H54 (cell line): ENCODE measurements around the gene SSH2.
"Not testable (repeated sequence)": the region's sequence is repeated elsewhere in the genome, so short reads cannot be mapped to it uniquely, and the experiment has no call there.

ENCODE experiments used
- DNase-seq: peaks from one replicate; pipeline ENCODE4 v3.0.0; 2011; ENCODE audit warnings: low spot score, mixed read lengths; ENCODE audit not compliant: insufficient read length
- FAIRE-seq: peaks from 3 replicates; lab custom pipeline; 2011; peaks lifted over from hg19 to GRCh38; lab: Jason Lieb, UNC
- POLR2A ChIP-seq: IDR thresholded peaks from 2 replicates; pipeline ENCODE4 v1.6.1; 2011; ENCODE audit warnings: low read depth, mild to moderate bottlenecking, low read length

Gene SSH2

GRCh38 chr17:29874931-29875596 is 55.0 kb downstream of the SSH2 start:
- FAIRE-seq = no peak
- DNase-seq = no peak
- no peak for TF ChIP-seq POLR2A

GRCh38 chr17:29874358-29874757 is 55.7 kb downstream of the SSH2 start:
- not testable (repeated sequence) for DNase-seq, FAIRE-seq

GRCh38 chr17:29873476-29873875 is 56.6 kb downstream of the SSH2 start:
- DNase-seq (no peak), FAIRE-seq (no peak)
- TF ChIP-seq POLR2A = no peak

GRCh38 chr17:29870836-29871465 is 59.1 kb downstream of the SSH2 start:
- DNase-seq = no peak
- TF ChIP-seq POLR2A = no peak

GRCh38 chr17:29867643-29868181 is 62.3 kb downstream of the SSH2 start:
- FAIRE-seq = no peak
- no peak for TF ChIP-seq POLR2A
- no peak for DNase-seq

More at GRCh38 chr17:29870836-29871465, 59.1 kb downstream of the SSH2 start:
- no peak for FAIRE-seq

- FAIRE-seq (no peak), DNase-seq (no peak)
- no peak for TF ChIP-seq POLR2A
Measured at GRCh38 chr17:29866746-29867404, 63.2 kb downstream of the SSH2 start.

- TF ChIP-seq POLR2A = no peak
- DNase-seq (no peak), FAIRE-seq (no peak)
Measured at GRCh38 chr17:29864615-29865014, 65.4 kb downstream of the SSH2 start.

GRCh38 chr17:29864123-29864522 is 65.9 kb downstream of the SSH2 start:
- not testable (repeated sequence) for FAIRE-seq, DNase-seq

GRCh38 chr17:29862951-29863350 is 67.1 kb downstream of the SSH2 start:
- no peak for TF ChIP-seq POLR2A
- FAIRE-seq (no peak), DNase-seq (no peak)

GRCh38 chr17:29862127-29862526 is 67.9 kb downstream of the SSH2 start:
- FAIRE-seq (no peak), DNase-seq (no peak)
- TF ChIP-seq POLR2A = no peak

- FAIRE-seq, DNase-seq: not testable (repeated sequence)
Measured at GRCh38 chr17:29859445-29859844, 70.6 kb downstream of the SSH2 start.

- DNase-seq (no peak), FAIRE-seq (no peak)
- no peak for TF ChIP-seq POLR2A
Measured at GRCh38 chr17:29857823-29858222, 72.2 kb downstream of the SSH2 start.

- not testable (repeated sequence) for FAIRE-seq, DNase-seq
Measured at GRCh38 chr17:29857105-29857504, 72.9 kb downstream of the SSH2 start.

- TF ChIP-seq POLR2A = no peak
- FAIRE-seq = no peak
- no peak for DNase-seq
Measured at GRCh38 chr17:29855686-29856085, 74.3 kb downstream of the SSH2 start.
